Measurements from ENCODE around the gene XYLT1. TPM values are rescaled to one million over a fixed set of nuclear protein-coding genes. Genes with fewer than 3 reads are reported as not detected.

Gene XYLT1
- total and polyA plus RNA-seq, 2 of the 8 experiments (the other 6 are each of a cell fraction or from before 2014, with no cell fraction given): 6.6 to 25.4 TPM

- no peaks in the 10 kb centered on the region for H3K4me1 ChIP-seq (replicated peaks in 1 of 4; ENCODE audit: control insufficient read depth in 3 of 4, insufficient read depth in 4 of 4, low read length in 3 of 4)
- no peak overlapping the region for H2BK20ac ChIP-seq (ENCODE audit: low read length)
- H3K4ac ChIP-seq (replicated peaks; ENCODE audit: insufficient read length, low read depth, low read length): no peak overlapping the region
- FAIRE-seq (no peak), DNase-seq (ENCODE audit: low read depth in 1 of 2, low spot score in 2 of 2) (no peak)
- no peaks in the 10 kb centered on the region for H3K23me2 ChIP-seq (ENCODE audit: low read depth, low read length)
- no peaks in the 10 kb centered on the region for H3K36me3 ChIP-seq (ENCODE audit: control insufficient read depth in 2 of 4, insufficient read depth in 4 of 4, low read length in 3 of 4)
- H4K8ac ChIP-seq (ENCODE audit: extremely low read depth, insufficient read depth, low read length): no peak overlapping the region
- no peak overlapping the region for H2BK120ac ChIP-seq (replicated peaks; ENCODE audit: low read depth, low read length)
- no peaks in the 10 kb centered on the region for H3K79me2 ChIP-seq (ENCODE audit: control insufficient read depth in 1 of 2, insufficient read depth in 2 of 2, low read length in 2 of 2)
- no peak overlapping the region for H3K27ac ChIP-seq (ENCODE audit: low read depth, low read length)
- peaks cover 2% of the 10 kb centered on the region in 2 experiments for H4K20me1 ChIP-seq (replicated peaks in 1 of 2; ENCODE audit: control insufficient read depth in 1 of 2, insufficient read depth in 2 of 2, low read length in 2 of 2)
- H2BK5ac ChIP-seq (ENCODE audit: low read depth, low read length): no peak overlapping the region
- no peaks in the 10 kb centered on the region for H3K9me3 ChIP-seq (ENCODE audit: insufficient read depth in 2 of 2, low read depth in 1 of 2, low read length in 1 of 2)
- no peak overlapping the region for H3K23ac ChIP-seq (ENCODE audit: insufficient read length)
- H3K27me3 ChIP-seq (replicated peaks in 1 of 4; ENCODE audit: control insufficient read depth in 3 of 4, extremely low read depth in 1 of 4, insufficient read depth in 3 of 4, low read length in 3 of 4): no peaks in the 10 kb centered on the region
- ChIA-PET POLR2A (ENCODE audit: partially characterized antibody) (interaction anchor here (0.7 kb wide), 1 partner anchor 14 kb away, joined by 3 read pairs; no protein-coding TSS in a partner anchor), CTCF (ENCODE audit: partially characterized antibody) (interaction anchor here (1.5 kb wide), 1 partner anchor 8 kb away, joined by 8 read pairs; no protein-coding TSS in a partner anchor)
- no peak overlapping the region for H2AK5ac ChIP-seq (ENCODE audit: low read depth, low read length)
- no peaks in the 10 kb centered on the region for H3K79me1 ChIP-seq (ENCODE audit: low read depth, low read length)
- 93% methylated on average over 7 of the region's 7 CpGs; no CpG with 5 or more reads in 1 of the 2 experiments for WGBS, 2 experiments (ENCODE audit: extremely low coverage in 1 of 2, insufficient coverage in 1 of 2, insufficient read length in 1 of 2, insufficient replicate concordance in 2 of 2, low coverage in 1 of 2, low lambda C conversion rate in 2 of 2, missing lambda C conversion rate in 1 of 2)
- H2BK15ac ChIP-seq (ENCODE audit: low read length): no peak overlapping the region
- H3K9ac ChIP-seq (replicated peaks in 1 of 4; ENCODE audit: extremely low read depth in 1 of 4, low read depth in 3 of 4, low read length in 3 of 4): no peak overlapping the region
- H3K14ac ChIP-seq (ENCODE audit: insufficient read length): no peak overlapping the region
- no peak for TF ChIP-seq BRCA1 (IDR thresholded peaks at IDR 0.05; ENCODE audit: low read depth, low read length)
- no peak for TF ChIP-seq SIX5 (IDR thresholded peaks at IDR 0.05; ENCODE audit: low read depth, low read length)
- no peak for TF ChIP-seq YY1 (IDR thresholded peaks at IDR 0.05; ENCODE audit: low read depth, low read length)
- TF ChIP-seq SIN3A (conservative IDR thresholded peaks at IDR 0.05 in 1 of 2, IDR thresholded peaks at IDR 0.05 in 1 of 2; ENCODE audit: low read depth in 1 of 2, low read length in 2 of 2): no peak
- no peak for TF ChIP-seq EZH2 (IDR thresholded peaks at IDR 0.05; ENCODE audit: low read depth, low read length, severe bottlenecking)
- TF ChIP-seq, protein P1, sequence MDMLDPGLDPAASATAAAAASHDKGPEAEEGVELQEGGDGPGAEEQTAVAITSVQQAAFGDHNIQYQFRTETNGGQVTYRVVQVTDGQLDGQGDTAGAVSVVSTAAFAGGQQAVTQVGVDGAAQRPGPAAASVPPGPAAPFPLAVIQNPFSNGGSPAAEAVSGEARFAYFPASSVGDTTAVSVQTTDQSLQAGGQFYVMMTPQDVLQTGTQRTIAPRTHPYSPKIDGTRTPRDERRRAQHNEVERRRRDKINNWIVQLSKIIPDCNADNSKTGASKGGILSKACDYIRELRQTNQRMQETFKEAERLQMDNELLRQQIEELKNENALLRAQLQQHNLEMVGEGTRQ (IDR thresholded peaks at IDR 0.05; ENCODE audit: low read length): no peak
- TF ChIP-seq CEBPB (IDR thresholded peaks at IDR 0.05; ENCODE audit: low read depth, low read length): no peak
- TF ChIP-seq BCL11A (IDR thresholded peaks at IDR 0.05; ENCODE audit: low read depth in 2 of 2, low read length in 2 of 2): no peak
- no peak for TF ChIP-seq RAD21 (IDR thresholded peaks at IDR 0.05 in 1 of 2, conservative IDR thresholded peaks at IDR 0.05 in 1 of 2; ENCODE audit: low read depth in 2 of 2, low read length in 2 of 2)
- H3K4me2 ChIP-seq (ENCODE audit: insufficient read depth in 1 of 2, low read depth in 2 of 2, low read length in 2 of 2): no peak overlapping the region
- no peak overlapping the region for H2AFZ ChIP-seq (ENCODE audit: low read length)
- no peak overlapping the region for H3K56ac ChIP-seq (replicated peaks; ENCODE audit: insufficient read length, low read depth, low read length)
- no peak overlapping the region for H4K91ac ChIP-seq (replicated peaks; ENCODE audit: insufficient read length, low read length)
- H3K4me3 ChIP-seq (ENCODE audit: extremely low read depth in 1 of 4, insufficient read depth in 2 of 4, low read depth in 3 of 4, low read length in 4 of 4): no peak overlapping the region
- H4K5ac ChIP-seq (ENCODE audit: insufficient read length, low read depth, low read length): no peak overlapping the region
- no peak overlapping the region for H2BK12ac ChIP-seq (ENCODE audit: low read depth, low read length)
- no peak overlapping the region for H3K18ac ChIP-seq (ENCODE audit: extremely low read depth, low read length)
Measured at GRCh38 chr16:17152311-17152710, 318.4 kb downstream of the XYLT1 start.

All from H1 (cell line).